ENCODE measurements around the gene ADCY3. TPM values are rescaled to one million over a fixed set of nuclear protein-coding genes. Genes with fewer than 3 reads are reported as not detected.

ADCY3 gene
- polyA plus RNA-seq, 1 of the 3 experiments (the other 2 are of a cell fraction) = 53.9 TPM

DNA sequence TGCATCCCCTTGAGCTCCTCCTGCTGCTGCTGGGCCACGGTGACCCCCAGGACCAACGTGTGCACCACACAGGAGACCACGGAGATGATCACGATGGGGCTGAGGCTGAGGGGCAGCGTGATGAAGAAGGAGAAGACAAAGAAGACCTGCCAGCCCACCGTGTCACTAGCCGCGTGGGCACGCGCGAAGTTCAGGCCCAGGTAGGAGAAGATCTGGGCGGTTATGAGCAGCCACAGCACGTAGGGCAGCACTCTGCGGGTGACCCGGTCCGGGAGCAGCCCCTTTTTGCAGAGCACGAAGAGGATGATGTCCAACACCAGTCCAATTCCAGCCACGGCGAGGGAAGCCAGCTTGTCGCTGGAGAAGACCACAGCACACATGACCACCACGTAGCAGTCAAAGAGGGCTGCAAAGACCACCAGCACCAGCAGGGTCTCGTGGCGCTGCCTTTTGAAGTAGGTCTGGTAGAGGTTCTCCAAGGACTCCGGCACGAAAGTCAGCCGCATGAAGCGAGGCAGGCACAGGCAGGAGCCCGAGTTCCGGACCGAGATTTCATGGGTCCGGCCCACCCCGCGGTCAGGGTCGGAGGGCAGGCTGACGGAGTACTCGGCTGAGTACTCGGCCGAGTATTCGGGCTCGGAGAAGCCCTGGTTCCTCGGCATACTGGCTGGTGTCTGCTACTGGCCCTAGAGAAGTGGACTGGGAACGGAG, 1.6 kb downstream of the ADCY3 start:
- Histone ChIP-seq H3K9me3 (no peaks in the 10 kb centered on the region), H3K79me2 (ENCODE audit: insufficient read depth) (peaks cover 8% of the 10 kb centered on the region; the same call in 1 of the 2 replicates), H3K4me3 (ENCODE audit: low read depth in 2 of 2, low read length in 1 of 2) (peak overlapping the region; percentile 66 to 73; a peak in 2 of 4 replicates), H2AFZ (ENCODE audit: low read depth) (no peak overlapping the region), H3K9me2 (no peaks in the 10 kb centered on the region), H3K9ac (no peak overlapping the region), H3K36me3 (replicated peaks in 1 of 2; ENCODE audit: control insufficient read depth in 1 of 2, insufficient read depth in 2 of 2, low read length in 1 of 2) (no peaks in the 10 kb centered on the region), H3K4me2 (peak overlapping the region; percentile 94), H4K20me1 (ENCODE audit: insufficient read depth) (peaks cover 1% of the 10 kb centered on the region; the same call in 1 of the 2 replicates), H3K4me1 (ENCODE audit: control insufficient read depth in 1 of 2, insufficient read depth in 2 of 2, low read depth in 1 of 2, low read length in 1 of 2) (peaks cover 0 to 27% of the 10 kb centered on the region in 2 experiments; a peak in 1 of 4 replicates), H3K27me3 (ENCODE audit: insufficient read depth) (no peaks in the 10 kb centered on the region), H3K27ac (ENCODE audit: low read depth in 2 of 2, low read length in 1 of 2) (no peak overlapping the region), H3F3A (replicated peaks; ENCODE audit: insufficient read depth) (peaks cover 6% of the 10 kb centered on the region)
- DNase-seq = no peak
- WGBS (ENCODE audit: low lambda C conversion rate) = 95% methylated on average over 36 of the region's 42 CpGs
- no peak for TF ChIP-seq RAD21 (IDR thresholded peaks at IDR 0.05; ENCODE audit: low read length)
- no peak for TF ChIP-seq PBX3 (IDR thresholded peaks at IDR 0.05)
- no peak for TF ChIP-seq MAX (IDR thresholded peaks at IDR 0.05; ENCODE audit: low read depth)
- TF ChIP-seq FOSL2 (IDR thresholded peaks at IDR 0.05; ENCODE audit: borderline replicate concordance, low read depth) = no peak
- TF ChIP-seq, protein P1, sequence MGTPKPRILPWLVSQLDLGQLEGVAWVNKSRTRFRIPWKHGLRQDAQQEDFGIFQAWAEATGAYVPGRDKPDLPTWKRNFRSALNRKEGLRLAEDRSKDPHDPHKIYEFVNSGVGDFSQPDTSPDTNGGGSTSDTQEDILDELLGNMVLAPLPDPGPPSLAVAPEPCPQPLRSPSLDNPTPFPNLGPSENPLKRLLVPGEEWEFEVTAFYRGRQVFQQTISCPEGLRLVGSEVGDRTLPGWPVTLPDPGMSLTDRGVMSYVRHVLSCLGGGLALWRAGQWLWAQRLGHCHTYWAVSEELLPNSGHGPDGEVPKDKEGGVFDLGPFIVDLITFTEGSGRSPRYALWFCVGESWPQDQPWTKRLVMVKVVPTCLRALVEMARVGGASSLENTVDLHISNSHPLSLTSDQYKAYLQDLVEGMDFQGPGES (IDR thresholded peaks at IDR 0.05; ENCODE audit: low read depth, low read length) = no peak
- no peak for TF ChIP-seq POLR2AphosphoS5 (IDR thresholded peaks at IDR 0.05; ENCODE audit: low read depth, low read length)
- TF ChIP-seq CTCF (IDR thresholded peaks at IDR 0.05) = no peak
- TF ChIP-seq MEF2A (IDR thresholded peaks at IDR 0.05; ENCODE audit: borderline replicate concordance, low read depth) = no peak
- no peak for TF ChIP-seq SMC3 (IDR thresholded peaks at IDR 0.05; ENCODE audit: low read depth, low read length)
- no peak for TF ChIP-seq EZH2phosphoT487 (IDR thresholded peaks at IDR 0.05; ENCODE audit: borderline replicate concordance, low read depth)
- POLR2A ChIA-PET = interaction anchor here (1.0 kb wide), 1 partner anchor 9 kb away, joined by 6 read pairs; no protein-coding TSS in a partner anchor
- CTCF ChIA-PET = interaction anchor here (1.1 to 3.1 kb wide), 3 partner anchors 91 to 277 kb away, joined by 3 to 11 read pairs (median 5); no protein-coding TSS in a partner anchor
